Activated naive CD8-positive, alpha-beta T cell treated with anti-CD3 and anti-CD28 coated beads for 36 hours (primary cell): ENCODE measurements around the gene RGS17. TPM values are rescaled to one million over a fixed set of nuclear protein-coding genes. Genes with fewer than 3 reads are reported as not detected.
A peak's percentile ranks its signal among the peaks of the same experiment; 100 is the strongest.

ENCODE experiments used
- DNase-seq: peaks from one replicate; pipeline ENCODE4 v3.0.0; 2021
- H3K27ac Mint-ChIP-seq: one replicate; pipeline ENCODE4 v1.8.0; 2022; ENCODE audit warnings: mild to moderate bottlenecking, moderate library complexity, mixed read lengths
- H3K27me3 Mint-ChIP-seq: one replicate; pipeline ENCODE4 v1.8.0; 2022; ENCODE audit warnings: mild to moderate bottlenecking, mixed read lengths
- H3K36me3 Mint-ChIP-seq: one replicate; pipeline ENCODE4 v1.8.0; 2021; ENCODE audit warnings: mild to moderate bottlenecking, mixed read lengths
- H3K4me1 Mint-ChIP-seq: one replicate; pipeline ENCODE4 v1.8.0; 2021; ENCODE audit warnings: mixed read lengths
- H3K4me3 Mint-ChIP-seq: one replicate; pipeline ENCODE4 v1.8.0; 2022; ENCODE audit warnings: mild to moderate bottlenecking, moderate library complexity, mixed read lengths
- H3K9me3 Mint-ChIP-seq: one replicate; pipeline ENCODE4 v1.8.0; 2022; ENCODE audit warnings: mixed read lengths
- total RNA-seq, 2 experiments: library from RNA; stranded (reverse); gene quantifications; one replicate each; pipeline ENCODE4 v1.2.3, GENCODE V29; 2021

Gene RGS17, protein sequence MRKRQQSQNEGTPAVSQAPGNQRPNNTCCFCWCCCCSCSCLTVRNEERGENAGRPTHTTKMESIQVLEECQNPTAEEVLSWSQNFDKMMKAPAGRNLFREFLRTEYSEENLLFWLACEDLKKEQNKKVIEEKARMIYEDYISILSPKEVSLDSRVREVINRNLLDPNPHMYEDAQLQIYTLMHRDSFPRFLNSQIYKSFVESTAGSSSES
- total RNA-seq: not detected

DNA sequence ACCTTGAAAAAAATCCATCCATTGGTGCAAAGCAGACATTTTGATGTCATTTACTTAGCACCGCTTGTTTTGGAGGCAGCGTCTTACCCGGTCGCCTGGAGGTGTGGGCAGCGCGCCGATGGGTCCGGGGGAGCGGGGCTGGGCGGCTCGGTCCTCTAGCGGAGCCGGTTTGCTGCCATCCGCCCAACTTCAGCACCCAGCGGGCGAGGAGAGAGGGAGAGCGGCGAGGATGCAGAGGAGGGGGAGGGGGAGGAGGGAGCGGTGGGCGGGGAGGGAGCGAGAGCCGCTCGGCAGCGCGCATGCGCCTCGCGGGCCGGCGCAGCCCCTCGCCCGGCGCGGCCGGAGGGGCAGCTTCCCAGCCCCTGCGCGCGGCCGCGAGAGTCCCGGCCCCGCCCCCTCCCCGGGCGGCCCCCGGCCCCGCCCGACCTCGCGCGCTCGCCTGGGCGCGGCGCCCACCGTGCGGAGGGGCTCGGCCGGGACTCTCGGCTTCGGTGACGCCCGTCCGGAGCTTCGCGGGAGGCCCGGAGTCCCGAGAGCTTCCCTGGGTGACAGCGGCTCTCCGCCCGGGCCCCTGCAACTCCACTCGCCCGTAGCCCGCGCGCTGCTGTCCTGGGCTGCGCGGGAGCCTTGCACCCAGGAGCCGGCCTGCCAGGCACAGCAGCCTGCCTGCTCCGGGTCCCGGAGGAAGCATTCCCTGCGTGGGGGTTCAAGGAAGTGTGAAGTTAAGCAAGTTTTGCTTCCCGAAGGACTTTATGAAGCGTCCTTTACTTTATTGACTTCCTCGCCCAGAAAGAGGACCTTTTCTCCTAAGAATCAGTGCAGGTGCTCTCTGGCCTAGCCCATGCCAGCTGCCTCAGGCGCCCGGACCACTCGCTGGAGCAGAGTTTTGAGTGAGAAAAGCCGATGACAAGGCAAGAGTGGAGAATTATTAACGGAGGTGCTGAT lies at the start of gene RGS17:
Gene RGS17 (minus strand): TSS at position 246 of the 945 bp plus-strand sequence. CDS start 87,264 bp downstream, outside the sequence.
- H3K27me3 Mint-ChIP-seq: peaks cover 51% of the 10 kb centered on the region
- no peak within 1 kb of the TSS for H3K27ac Mint-ChIP-seq
- H3K36me3 Mint-ChIP-seq: no peaks in the 10 kb centered on the region
- peaks cover 5% of the 10 kb centered on the region for H3K9me3 Mint-ChIP-seq
- peak; percentile 23 for DNase-seq
- peak within 1 kb of the TSS; percentile 77 for H3K4me3 Mint-ChIP-seq
- peaks cover 12% of the 10 kb centered on the region for H3K4me1 Mint-ChIP-seq

DNA sequence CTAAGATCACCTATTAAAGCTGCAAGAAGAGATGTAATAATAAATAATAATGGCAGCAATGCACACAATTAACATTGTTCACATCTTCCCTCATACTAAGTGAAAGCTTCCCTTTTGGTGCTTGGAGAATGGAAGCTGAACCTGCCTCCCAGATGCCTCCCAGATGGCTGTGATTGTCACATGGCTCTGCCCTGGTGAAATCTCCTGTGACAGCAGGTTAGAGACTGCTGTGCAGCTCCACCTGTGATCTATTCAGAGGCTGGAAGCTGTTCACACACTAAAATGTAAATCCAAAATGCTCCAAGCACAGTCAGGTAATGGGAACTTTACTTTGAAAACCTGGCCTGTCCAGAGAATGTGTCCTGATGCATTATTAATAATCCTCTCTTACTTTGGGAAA lies 41.7 kb upstream of the RGS17 start:
- H3K36me3 Mint-ChIP-seq: no peaks in the 10 kb centered on the region
- DNase-seq: no peak
- peaks cover 18% of the 10 kb centered on the region for H3K27me3 Mint-ChIP-seq
- H3K27ac Mint-ChIP-seq: no peak overlapping the region
- no peaks in the 10 kb centered on the region for H3K4me1 Mint-ChIP-seq
- no peaks in the 10 kb centered on the region for H3K9me3 Mint-ChIP-seq
- no peak overlapping the region for H3K4me3 Mint-ChIP-seq

DNA sequence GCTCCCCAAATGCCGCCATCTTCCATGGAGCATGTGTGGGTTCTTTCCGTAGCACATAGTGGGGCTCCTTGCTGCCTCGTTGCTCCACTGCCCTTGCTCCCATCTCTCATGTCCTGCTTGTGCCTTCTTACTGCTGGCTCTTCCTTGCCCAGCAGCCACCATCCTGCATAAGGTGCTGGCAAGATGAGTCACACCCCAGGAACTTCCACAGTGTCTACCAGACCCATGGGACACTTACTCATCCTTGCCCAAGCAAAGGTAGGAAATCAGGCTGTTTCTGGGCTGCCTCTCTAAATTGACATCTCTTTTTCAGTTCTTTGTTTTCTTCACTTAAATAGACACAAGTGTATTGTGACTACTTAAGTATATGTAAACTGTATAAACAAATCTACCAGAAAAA lies 39.4 kb upstream of the RGS17 start:
- no peak for DNase-seq
- Mint-ChIP-seq H3K9me3 (no peaks in the 10 kb centered on the region), H3K4me3 (no peak overlapping the region), H3K27ac (no peak overlapping the region), H3K27me3 (peaks cover 18% of the 10 kb centered on the region), H3K36me3 (no peaks in the 10 kb centered on the region), H3K4me1 (no peaks in the 10 kb centered on the region)

DNA sequence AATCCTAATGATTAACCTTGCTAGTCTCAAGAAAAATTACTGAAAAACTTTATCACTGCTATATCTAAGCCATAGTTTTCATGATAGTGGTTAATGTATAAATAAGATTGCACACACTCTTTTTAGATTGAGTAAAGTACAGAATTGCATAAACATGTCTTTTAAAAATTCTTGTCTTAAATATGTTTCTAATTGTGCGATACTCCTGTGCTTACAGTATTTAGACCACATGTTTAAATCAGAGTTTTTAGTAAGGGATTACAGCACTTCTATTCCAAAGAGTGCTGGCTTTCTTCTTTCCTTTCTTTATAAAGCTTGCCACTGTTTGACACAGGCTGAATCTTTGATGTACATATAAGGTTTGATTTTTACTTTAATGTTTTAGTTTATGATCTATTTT lies 36.8 kb upstream of the RGS17 start:
- Mint-ChIP-seq H3K4me1 (no peaks in the 10 kb centered on the region), H3K36me3 (no peaks in the 10 kb centered on the region), H3K27ac (no peak overlapping the region), H3K27me3 (peaks cover 9% of the 10 kb centered on the region), H3K4me3 (no peak overlapping the region), H3K9me3 (no peaks in the 10 kb centered on the region)
- DNase-seq: no peak

DNA sequence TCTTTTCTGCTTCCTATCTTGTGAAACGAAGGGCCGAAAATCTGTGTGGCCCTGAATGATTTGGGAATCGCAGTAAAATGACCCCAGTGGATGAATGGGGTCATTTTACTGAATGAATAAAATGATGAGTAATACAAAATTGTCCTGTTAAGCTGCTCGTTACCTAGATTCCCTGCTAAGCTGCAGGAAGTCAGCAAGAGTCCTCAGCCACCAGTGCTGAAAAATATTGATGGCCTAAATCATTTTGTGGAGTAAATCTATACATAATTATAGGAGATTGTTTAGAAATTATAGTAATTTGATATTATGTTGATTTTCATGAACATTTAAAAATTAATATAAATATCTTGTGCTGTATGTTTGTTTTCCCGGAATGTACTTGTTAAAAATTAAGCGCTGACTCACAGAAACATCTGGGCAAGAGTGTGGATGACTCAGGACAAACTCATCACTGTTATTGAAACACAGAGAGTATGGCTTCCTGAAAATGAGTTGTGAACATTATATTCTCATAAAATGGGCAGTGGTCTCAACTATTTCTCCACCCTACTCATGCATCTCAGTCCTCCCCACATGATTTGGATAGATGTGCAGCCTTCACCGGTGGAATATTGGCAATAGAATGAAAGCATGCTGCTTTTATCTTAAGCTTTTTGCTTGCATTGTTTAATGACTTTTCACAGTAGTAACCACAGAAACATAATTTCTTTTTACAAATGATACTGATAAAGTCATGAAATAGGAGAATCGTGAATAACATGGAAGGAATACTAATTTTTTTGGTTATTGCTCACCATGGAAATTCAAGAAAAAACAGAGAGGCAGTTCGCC lies 36.2 kb upstream of the RGS17 start:
- H3K4me3 Mint-ChIP-seq: no peak overlapping the region
- no peaks in the 10 kb centered on the region for H3K9me3 Mint-ChIP-seq
- H3K27me3 Mint-ChIP-seq: peaks cover 9% of the 10 kb centered on the region
- no peak overlapping the region for H3K27ac Mint-ChIP-seq
- H3K4me1 Mint-ChIP-seq: no peaks in the 10 kb centered on the region
- DNase-seq: no peak
- no peaks in the 10 kb centered on the region for H3K36me3 Mint-ChIP-seq

DNA sequence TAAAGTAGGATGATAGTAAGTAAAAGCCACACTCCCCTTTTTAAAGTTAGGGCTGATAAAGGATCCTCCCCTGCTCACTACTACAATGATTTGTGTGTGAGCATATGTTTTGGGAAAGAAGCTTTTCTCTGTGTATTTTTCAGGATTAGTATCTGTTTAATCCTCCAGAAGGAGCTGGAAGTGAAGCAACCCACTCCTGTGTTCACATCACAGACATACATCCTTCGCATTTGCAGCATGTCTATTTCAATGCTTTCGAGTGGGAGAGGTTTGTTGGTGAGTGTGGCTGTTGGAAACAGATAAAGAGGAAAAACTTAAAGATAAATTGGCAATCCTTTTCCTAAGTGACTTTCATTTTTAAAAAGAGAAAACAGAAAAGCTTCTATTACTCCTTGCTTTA lies 31.6 kb upstream of the RGS17 start:
- Mint-ChIP-seq H3K36me3 (no peaks in the 10 kb centered on the region), H3K27me3 (peaks cover 15% of the 10 kb centered on the region), H3K4me3 (no peak overlapping the region), H3K4me1 (no peaks in the 10 kb centered on the region), H3K9me3 (no peaks in the 10 kb centered on the region), H3K27ac (no peak overlapping the region)
- DNase-seq: no peak

DNA sequence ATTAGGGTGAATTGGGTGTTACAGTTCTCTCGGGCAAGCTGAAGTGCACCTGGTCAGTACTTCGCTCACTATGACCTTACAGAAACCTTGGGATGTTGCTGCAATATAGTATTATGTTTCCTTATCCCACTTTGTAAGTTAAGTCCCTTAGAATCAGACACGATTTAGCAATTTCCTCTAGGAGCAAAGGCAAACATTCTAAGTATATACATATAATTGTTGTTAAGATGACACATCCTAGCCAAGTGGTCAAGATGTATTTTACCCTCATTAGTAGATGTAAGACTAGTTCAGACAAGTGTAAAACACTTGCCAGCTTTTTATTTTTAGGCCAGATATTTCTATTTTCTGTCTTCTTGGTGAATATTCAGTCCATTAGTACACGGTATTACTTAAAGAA lies 31.1 kb upstream of the RGS17 start:
- Mint-ChIP-seq H3K27ac (no peak overlapping the region), H3K27me3 (peaks cover 15% of the 10 kb centered on the region), H3K36me3 (no peaks in the 10 kb centered on the region)

DNA sequence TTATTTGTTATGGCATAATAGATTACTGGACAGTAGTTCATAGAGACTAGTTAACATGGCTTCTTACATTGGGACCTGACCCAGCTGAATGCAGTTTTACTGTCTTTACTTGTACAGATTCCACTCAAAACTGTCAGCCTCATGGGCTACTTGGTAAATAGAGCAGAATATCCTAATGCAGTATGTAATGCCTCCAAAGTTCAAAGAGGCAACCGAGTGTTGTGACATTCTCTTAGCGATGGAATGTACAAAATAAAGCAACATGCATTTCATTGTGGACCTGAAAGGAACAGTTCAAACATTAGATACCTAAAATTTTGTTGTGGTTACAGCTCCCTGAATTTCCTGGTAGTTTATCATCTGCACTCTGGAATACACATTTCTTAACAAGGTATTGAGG lies 29.1 kb upstream of the RGS17 start:
- DNase-seq: no peak
- H3K9me3 Mint-ChIP-seq: no peaks in the 10 kb centered on the region
- H3K27ac Mint-ChIP-seq: no peak overlapping the region
- H3K4me3 Mint-ChIP-seq: no peak overlapping the region
- H3K36me3 Mint-ChIP-seq: no peaks in the 10 kb centered on the region
- H3K4me1 Mint-ChIP-seq: no peaks in the 10 kb centered on the region
- H3K27me3 Mint-ChIP-seq: peaks cover 15% of the 10 kb centered on the region

More for the DNA sequence above, 31.1 kb upstream of the RGS17 start:
- no peak overlapping the region for H3K4me3 Mint-ChIP-seq
- H3K4me1 Mint-ChIP-seq: no peaks in the 10 kb centered on the region
- no peaks in the 10 kb centered on the region for H3K9me3 Mint-ChIP-seq
- DNase-seq: no peak

DNA sequence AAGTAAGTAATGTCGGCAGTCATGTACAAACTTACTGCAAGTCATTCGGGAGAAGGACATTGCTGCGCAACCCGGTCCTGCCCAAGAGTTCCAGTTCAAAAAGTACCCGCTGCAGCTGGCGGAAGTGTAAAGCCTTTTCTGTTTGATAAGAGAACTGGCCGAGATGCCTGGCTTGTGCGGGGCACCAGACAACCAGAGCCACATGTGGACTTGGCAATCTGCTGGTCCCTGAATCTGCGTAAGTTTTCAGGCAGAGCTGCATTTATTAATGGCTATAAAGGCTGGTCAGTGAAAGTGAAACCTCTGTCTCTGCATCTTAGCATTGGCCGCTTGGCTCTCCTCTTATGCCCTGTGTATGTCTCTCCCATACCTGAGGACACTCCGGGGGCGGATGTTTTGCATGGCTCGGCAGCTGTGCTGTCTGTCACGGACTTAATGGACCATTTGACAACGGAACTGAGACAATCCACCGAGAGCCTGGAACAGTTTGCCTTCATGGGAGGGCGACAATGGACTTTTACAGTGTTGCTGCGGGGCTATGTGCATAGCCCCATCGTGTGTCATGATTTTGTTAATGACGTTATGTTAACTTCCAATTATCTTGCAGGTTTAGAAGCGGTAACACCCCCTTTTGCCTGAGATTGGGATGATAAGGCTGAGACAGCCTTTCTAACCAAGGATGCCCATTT lies 19.8 kb upstream of the RGS17 start:
- Mint-ChIP-seq H3K9me3 (no peaks in the 10 kb centered on the region), H3K4me3 (no peak overlapping the region), H3K27ac (no peak overlapping the region), H3K27me3 (peaks cover 4% of the 10 kb centered on the region), H3K36me3 (no peaks in the 10 kb centered on the region), H3K4me1 (no peaks in the 10 kb centered on the region)
- no peak for DNase-seq

DNA sequence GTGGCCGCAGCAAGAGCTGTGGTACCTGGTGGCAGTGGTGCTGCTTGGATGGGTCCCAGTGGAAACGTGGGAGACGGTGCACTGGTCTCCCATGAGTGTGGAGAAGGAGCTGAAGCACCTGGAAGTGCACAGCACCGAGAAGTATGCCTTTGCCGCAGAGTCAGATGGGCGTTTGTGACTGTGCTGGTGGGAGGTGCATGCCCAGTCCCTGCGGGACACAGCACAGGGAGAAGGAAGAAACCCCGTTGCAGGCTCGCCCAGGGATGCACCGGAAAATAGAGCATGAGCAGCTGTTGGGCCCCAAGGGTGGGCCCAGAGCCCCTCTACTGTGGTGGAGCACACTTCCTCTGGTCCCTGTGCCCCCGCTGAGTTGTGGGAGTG lies 19.3 kb upstream of the RGS17 start:
- Mint-ChIP-seq H3K27ac (no peak overlapping the region), H3K4me3 (no peak overlapping the region), H3K4me1 (no peaks in the 10 kb centered on the region), H3K9me3 (no peaks in the 10 kb centered on the region), H3K36me3 (no peaks in the 10 kb centered on the region), H3K27me3 (peaks cover 4% of the 10 kb centered on the region)
- DNase-seq: no peak

DNA sequence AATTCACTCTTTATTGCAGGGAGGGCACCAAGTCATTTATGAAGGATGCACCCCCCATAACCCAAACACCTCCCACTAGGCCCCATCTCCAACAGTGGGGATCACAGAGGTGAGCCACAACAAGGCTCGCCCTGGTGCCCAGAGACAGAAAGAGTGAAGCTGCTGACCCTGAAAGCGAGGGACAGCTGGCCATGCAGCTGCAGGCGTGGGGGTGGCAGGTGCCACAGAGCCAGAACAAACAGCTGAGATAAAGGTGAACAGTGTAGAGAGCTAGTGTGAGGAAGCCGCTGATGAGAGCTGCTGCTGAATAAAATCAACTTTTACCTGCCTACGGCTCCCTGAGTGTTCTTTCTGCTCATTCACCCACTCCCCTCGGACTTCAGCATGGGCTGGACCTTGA lies 18.8 kb upstream of the RGS17 start:
- no peak for DNase-seq
- Mint-ChIP-seq H3K27me3 (peaks cover 8% of the 10 kb centered on the region), H3K27ac (no peak overlapping the region), H3K9me3 (no peaks in the 10 kb centered on the region), H3K4me1 (no peaks in the 10 kb centered on the region), H3K4me3 (no peak overlapping the region), H3K36me3 (no peaks in the 10 kb centered on the region)

DNA sequence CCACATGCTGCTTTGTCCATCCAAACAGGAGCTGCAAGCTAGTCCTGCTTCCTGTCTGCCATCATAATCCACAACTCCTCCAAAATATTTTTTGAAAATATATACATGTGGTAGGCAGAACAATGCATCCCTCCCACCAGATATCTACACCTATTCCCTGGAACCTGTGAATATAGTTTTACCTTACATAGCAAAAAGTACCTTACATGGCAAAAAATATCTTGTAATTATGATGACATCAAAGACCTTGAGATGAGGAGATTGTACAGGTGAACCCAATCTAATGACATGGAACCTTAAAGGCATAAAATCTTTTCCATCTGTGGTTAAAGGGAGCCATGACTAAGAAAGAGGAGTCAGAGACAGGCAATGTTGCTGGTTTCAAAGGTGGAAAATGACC lies 15.3 kb upstream of the RGS17 start:
- H3K27ac Mint-ChIP-seq: no peak overlapping the region
- DNase-seq: no peak
- peaks cover 9% of the 10 kb centered on the region for H3K27me3 Mint-ChIP-seq
- H3K4me3 Mint-ChIP-seq: no peak overlapping the region
- no peaks in the 10 kb centered on the region for H3K9me3 Mint-ChIP-seq
- no peaks in the 10 kb centered on the region for H3K4me1 Mint-ChIP-seq
- H3K36me3 Mint-ChIP-seq: no peaks in the 10 kb centered on the region

DNA sequence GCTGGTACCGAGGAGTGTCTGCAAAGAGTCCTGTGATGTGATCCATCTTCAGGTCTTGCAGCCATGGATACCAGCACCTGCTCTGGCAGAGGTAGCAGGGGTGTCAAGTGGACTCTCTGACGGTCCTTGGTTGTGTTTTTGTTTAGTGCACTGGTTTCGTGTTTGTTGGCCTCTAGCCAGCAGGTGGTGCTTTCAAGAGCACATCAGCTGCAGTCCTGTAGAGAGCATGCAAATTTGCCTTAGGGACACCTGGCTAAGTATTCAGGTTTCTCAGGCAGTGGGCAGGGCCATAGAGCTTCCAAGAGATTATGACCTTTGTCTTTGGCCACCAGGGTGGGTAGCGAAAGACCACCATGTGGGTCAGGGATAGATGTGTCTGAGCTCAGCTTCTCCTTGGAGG lies 14.5 kb upstream of the RGS17 start:
- H3K27me3 Mint-ChIP-seq: peaks cover 12% of the 10 kb centered on the region
- no peaks in the 10 kb centered on the region for H3K9me3 Mint-ChIP-seq
- no peak overlapping the region for H3K4me3 Mint-ChIP-seq
- no peaks in the 10 kb centered on the region for H3K4me1 Mint-ChIP-seq
- H3K36me3 Mint-ChIP-seq: no peaks in the 10 kb centered on the region
- DNase-seq: no peak
- H3K27ac Mint-ChIP-seq: no peak overlapping the region

DNA sequence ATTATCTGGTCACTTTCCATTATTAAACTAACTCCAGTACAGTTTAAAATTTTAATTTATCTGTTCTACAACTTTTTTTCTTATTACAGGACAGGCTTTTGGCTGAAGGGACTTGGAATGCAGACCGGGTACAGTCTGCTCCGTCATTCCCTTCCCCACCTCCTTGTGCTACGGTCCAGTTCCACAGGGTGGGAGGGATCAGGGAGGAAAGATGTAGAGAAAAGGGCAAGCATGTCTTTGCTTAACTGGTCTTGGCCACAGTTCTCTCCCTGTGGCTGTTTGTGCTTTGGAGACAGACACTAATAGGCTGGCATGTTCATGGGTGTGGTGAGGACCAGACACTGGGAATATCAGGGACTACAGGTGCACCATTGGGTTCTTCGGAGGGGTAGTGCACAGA lies 12.1 kb upstream of the RGS17 start:
- Mint-ChIP-seq H3K27ac (no peak overlapping the region), H3K9me3 (no peaks in the 10 kb centered on the region), H3K4me3 (no peak overlapping the region), H3K27me3 (peaks cover 12% of the 10 kb centered on the region), H3K4me1 (no peaks in the 10 kb centered on the region), H3K36me3 (no peaks in the 10 kb centered on the region)
- DNase-seq: no peak

DNA sequence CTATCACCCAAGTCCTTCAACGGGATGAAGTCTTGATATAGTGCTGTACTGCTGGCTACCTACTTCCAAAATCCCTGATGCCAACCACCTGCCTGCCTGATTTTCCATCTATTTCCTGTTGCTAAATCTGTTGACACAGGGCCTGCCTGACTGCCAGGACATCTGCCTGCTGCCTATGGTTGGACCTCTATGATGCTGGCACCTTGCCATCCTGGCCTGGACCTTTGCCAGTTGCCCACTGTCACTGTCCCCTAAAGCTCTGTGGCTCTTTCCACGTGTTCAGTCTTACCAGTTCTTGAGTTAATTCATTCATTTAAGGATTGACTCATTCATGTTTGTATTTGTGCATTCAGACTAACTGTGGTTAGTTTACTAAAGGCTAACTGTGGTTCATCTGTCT lies 9.2 kb upstream of the RGS17 start:
- no peak overlapping the region for H3K27ac Mint-ChIP-seq
- H3K9me3 Mint-ChIP-seq: no peaks in the 10 kb centered on the region
- H3K4me1 Mint-ChIP-seq: no peaks in the 10 kb centered on the region
- H3K27me3 Mint-ChIP-seq: peaks cover 7% of the 10 kb centered on the region
- H3K4me3 Mint-ChIP-seq: no peak overlapping the region
- no peaks in the 10 kb centered on the region for H3K36me3 Mint-ChIP-seq
- DNase-seq: no peak
